Stomach (tissue), 9 donors: ENCODE results near the gene SLC6A20. TPM values are rescaled to one million over a fixed set of nuclear protein-coding genes. Genes with fewer than 3 reads are reported as not detected.

ENCODE experiments used
- DNase-seq, 2 donors: peaks; one replicate each; pipeline versions ENCODE4 v3.0.0 to v3.0.0-alpha.2; 2013 to 2019
- H3K27ac ChIP-seq, 5 donors: fragments of 200-600 bp in 4 of 5; sonication (generic) in 4 of 5; one replicate each; pipeline ENCODE4 v1.5.1; 2013 to 2019; ENCODE audit warnings: mild to moderate bottlenecking in 1 of 5, moderate library complexity in 1 of 5
- H3K27me3 ChIP-seq, 3 donors: fragments of 200-600 bp; sonication (generic); one replicate each; pipeline ENCODE4 v1.5.1; 2017 to 2019; ENCODE audit warnings: mixed run types in 1 of 3
- H3K36me3 ChIP-seq, 4 donors: fragments of 200-600 bp; sonication (generic); 1 replicate in 3 of 4; 2 replicates in 1 of 4; pipeline ENCODE4 v1.5.1; 2016 to 2019
- H3K4me1 ChIP-seq, 4 donors: fragments of 200-600 bp; sonication (generic); one replicate each; pipeline ENCODE4 v1.5.1; 2016 to 2019
- H3K4me3 ChIP-seq, 4 donors: fragments of 200-600 bp; sonication (generic) in 3 of 4; one replicate each; pipeline ENCODE4 v1.5.1; 2016 to 2019; ENCODE audit warnings: mild to moderate bottlenecking in 1 of 4
- H3K9me3 ChIP-seq, 4 donors: fragments of 200-600 bp; sonication (generic); one replicate each; pipeline ENCODE4 v1.5.1; 2016 to 2019
- EP300 ChIP-seq: sonication (generic); formaldehyde crosslinking; IDR thresholded peaks from one replicate; pipeline ENCODE4 v1.6.1; 2017; ENCODE audit warnings: antibody characterized with exemption
- POLR2A ChIP-seq, 4 donors: fragments of 450-650 bp; IDR thresholded peaks; one replicate each; pipeline ENCODE4 v1.6.1; 2016; ENCODE audit warnings: antibody characterized with exemption in 4 of 4, control low read depth in 2 of 4, mild to moderate bottlenecking in 1 of 4, moderate library complexity in 1 of 4
- POLR2AphosphoS5 ChIP-seq, 3 donors: sonication (generic); formaldehyde crosslinking; IDR thresholded peaks; one replicate each; pipeline ENCODE4 v1.6.1; 2016; ENCODE audit warnings: antibody characterized with exemption in 3 of 3
- WGBS, 5 donors: extraction: QIAGEN DNeasy Blood & Tissue Kit in 3 of 5; methylation state at CpG; one replicate each; pipeline versions ENCODE4 v1.1.5 to v1.1.7; 2013 to 2018; 5-methylcytosine and 5-hydroxymethylcytosine counted together
- intact Hi-C: fragments of 100-400 bp; cut with DNase I; formaldehyde crosslinking; loops from one replicate; pipeline ENCODE4 v1.15.1; 2023; ENCODE audit warnings: low total_unique reads
- polyA plus RNA-seq, 3 donors: library from polyadenylated mRNA; stranded (reverse); fragments of 200-250 nt; gene quantifications; one replicate each; pipeline ENCODE4 v1.2.3, GENCODE V29; 2013
- total RNA-seq, 5 donors: library from RNA; depleted of rRNA; stranded (reverse); fragments of >200 nt; gene quantifications; one replicate each; pipeline versions ENCODE4 v1.1.0 to v1.2.3, GENCODE V29; 2014 to 2016
- TF ChIP-seq, protein P1 (sequence below), 7 experiments: fragments of 450-650 bp in 4 of 7; fragments of 200-600 bp in 3 of 7; sonication (generic) in 3 of 7; IDR thresholded peaks; one replicate each; pipeline ENCODE4 v1.5.1; 2016 to 2019; ENCODE audit warnings: antibody characterized with exemption in 7 of 7, control low read depth in 2 of 7, mild to moderate bottlenecking in 1 of 7
- donor health status: healthy with polysubstance abuse.
- donor health status: Bipolar disorder and iron deficiency.
- donor health status: healthy.

Gene SLC6A20
- total and polyA plus RNA-seq, 8 donors = 0.10 to 2.6 (median 0.58) TPM; not detected in 3

DNA sequence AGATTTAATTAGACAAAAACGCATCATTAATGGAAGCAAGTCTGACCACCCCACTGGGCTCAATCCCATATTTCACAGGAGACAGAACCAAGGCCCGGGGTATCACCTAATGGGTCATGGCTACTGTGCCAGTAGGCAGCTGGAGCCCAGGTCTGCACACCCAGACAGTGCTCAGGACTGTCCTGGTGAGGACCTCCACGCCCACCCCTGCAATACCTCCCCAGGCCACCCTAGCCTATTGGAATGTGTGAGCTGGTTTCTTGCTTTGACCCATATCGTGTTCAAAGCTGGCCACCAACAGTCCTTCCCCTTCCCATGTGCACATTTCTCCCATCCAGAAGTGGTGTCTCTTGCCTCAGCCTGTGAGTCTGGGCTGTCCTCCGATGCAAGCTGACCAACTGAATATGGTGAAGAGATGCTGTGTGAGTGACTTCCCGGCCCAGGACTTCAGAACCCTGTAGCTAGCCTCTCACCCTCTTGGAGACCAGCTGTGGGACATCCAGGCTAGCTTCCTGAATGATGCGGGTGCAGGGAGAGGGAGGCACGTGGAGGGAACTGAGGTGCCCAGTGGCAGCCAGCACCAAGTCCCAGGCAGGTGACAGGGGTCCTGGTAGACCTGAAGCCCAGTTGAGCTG, 19.1 kb downstream of the SLC6A20 start:
- H3K9me3 ChIP-seq = no peaks in the 10 kb centered on the region
- 90 to 92% (median 91%) methylated on average over 7 to 8 of the region's 8 CpGs for WGBS, 5 donors
- DNase-seq = peak in 1 of 2 donors; percentile 7
- no peak for TF ChIP-seq POLR2AphosphoS5 (IDR thresholded peaks at IDR 0.05)
- no peak for TF ChIP-seq POLR2A (IDR thresholded peaks at IDR 0.05)
- no peak for TF ChIP-seq EP300
- TF ChIP-seq, protein P1, sequence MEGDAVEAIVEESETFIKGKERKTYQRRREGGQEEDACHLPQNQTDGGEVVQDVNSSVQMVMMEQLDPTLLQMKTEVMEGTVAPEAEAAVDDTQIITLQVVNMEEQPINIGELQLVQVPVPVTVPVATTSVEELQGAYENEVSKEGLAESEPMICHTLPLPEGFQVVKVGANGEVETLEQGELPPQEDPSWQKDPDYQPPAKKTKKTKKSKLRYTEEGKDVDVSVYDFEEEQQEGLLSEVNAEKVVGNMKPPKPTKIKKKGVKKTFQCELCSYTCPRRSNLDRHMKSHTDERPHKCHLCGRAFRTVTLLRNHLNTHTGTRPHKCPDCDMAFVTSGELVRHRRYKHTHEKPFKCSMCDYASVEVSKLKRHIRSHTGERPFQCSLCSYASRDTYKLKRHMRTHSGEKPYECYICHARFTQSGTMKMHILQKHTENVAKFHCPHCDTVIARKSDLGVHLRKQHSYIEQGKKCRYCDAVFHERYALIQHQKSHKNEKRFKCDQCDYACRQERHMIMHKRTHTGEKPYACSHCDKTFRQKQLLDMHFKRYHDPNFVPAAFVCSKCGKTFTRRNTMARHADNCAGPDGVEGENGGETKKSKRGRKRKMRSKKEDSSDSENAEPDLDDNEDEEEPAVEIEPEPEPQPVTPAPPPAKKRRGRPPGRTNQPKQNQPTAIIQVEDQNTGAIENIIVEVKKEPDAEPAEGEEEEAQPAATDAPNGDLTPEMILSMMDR (IDR thresholded peaks at IDR 0.05) = no peak
- H3K4me1 ChIP-seq = peaks cover 0 to 10% (median 4%) of the 10 kb centered on the region in 4 donors
- intact Hi-C loops = no loop called here
- H3K36me3 ChIP-seq = no peaks in the 10 kb centered on the region
- H3K4me3 ChIP-seq = no peak overlapping the region
- H3K27me3 ChIP-seq = peaks cover 0 to 7% (median 0%) of the 10 kb centered on the region in 3 donors
- no peak overlapping the region for H3K27ac ChIP-seq

DNA sequence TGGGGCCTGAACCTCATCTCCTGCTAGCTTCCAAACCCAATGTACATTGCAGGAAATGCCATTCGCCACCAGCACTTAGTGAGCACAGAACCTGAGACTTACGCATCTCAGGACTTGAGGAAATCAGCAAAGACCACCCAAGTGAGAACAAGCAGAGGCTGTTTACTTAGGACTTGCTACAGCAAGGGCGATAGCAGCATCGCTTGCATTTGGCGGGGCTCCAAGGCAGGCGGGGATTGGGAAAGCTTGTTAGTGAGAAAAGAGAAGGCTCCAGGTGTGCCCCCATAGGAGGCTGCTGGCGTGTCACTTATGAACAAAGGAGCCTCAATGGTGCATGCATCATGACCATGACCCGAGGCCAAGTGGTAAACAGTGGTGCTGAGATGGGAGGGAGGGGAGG, 19.7 kb downstream of the SLC6A20 start:
- no peaks in the 10 kb centered on the region for H3K9me3 ChIP-seq

DNA sequence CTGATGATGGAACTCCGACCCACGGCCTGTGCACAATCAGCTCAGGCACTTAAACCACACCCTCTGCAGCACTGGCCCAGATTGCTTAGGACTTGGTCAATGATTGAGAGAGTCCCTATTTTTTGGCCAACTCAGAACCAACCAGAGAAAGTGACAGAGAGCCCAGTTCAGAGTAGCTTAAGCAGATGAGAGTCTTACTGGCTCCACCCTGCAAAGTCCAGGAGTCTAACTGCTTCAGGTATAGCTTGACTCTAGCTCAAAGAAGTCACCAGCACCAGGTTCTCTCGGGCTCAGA, 20.1 kb downstream of the SLC6A20 start:
- Histone ChIP-seq H3K4me1 (peaks cover 0 to 10% (median 4%) of the 10 kb centered on the region in 4 donors), H3K4me3 (no peak overlapping the region), H3K9me3 (no peaks in the 10 kb centered on the region), H3K36me3 (no peaks in the 10 kb centered on the region), H3K27ac (no peak overlapping the region), H3K27me3 (peaks cover 0 to 7% (median 0%) of the 10 kb centered on the region in 3 donors)
- WGBS, 5 donors = 32 to 43% (median 32%) methylated on average over 3 of the region's 3 CpGs
- intact Hi-C loops = no loop called here
- TF ChIP-seq, protein P1 (IDR thresholded peaks at IDR 0.05) = no peak
- TF ChIP-seq EP300 (no peak), POLR2AphosphoS5 (IDR thresholded peaks at IDR 0.05) (no peak), POLR2A (IDR thresholded peaks at IDR 0.05) (no peak)
- peak in 1 of 2 donors; percentile 14 for DNase-seq

More for the DNA sequence above, 19.7 kb downstream of the SLC6A20 start:
- H3K4me3 ChIP-seq = no peak overlapping the region
- H3K27ac ChIP-seq = no peak overlapping the region
- 30 to 43% (median 34%) methylated on average over 8 of the region's 8 CpGs for WGBS, 5 donors
- H3K36me3 ChIP-seq = no peaks in the 10 kb centered on the region
- peaks cover 0 to 7% (median 0%) of the 10 kb centered on the region in 3 donors for H3K27me3 ChIP-seq
- DNase-seq = peak; percentile 39 to 71
- H3K4me1 ChIP-seq = peaks cover 0 to 10% (median 4%) of the 10 kb centered on the region in 4 donors
- intact Hi-C loops = no loop called here
- TF ChIP-seq, protein P1 (IDR thresholded peaks at IDR 0.05) = no peak

DNA sequence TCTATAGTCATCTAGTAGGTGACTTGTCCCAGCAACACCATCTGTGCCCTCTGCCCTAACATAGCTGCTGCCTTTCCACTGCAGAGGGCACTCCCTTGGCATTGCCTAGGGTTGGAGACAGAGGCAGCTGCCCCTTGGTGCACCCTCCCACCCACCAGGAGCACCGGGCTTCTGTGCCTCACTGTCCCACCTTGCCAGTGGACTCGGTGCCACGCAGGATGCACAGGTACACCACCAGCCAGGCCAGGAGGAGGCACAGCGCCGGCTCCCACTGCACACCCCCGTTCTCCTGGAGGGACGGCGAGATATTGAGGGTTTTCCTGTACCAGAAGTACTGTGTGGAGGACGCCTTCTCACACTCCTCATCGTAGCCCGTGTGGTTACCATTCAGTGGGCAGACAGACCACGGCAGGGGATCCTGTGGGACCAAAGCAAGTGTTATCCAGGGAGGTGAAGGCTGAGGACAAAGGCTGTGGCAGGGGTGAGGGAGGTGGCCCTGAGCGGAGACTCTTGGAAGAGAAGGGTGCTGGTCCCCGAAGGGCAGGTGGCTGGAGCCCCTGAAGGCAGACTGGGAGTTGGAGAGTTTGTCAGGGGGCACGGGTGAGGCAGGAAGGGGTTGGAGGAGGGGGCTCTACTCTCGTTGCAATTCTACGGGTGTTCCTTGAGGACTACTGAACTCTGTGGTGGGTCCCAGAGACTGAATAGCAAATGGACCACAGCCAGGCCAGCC, 20.6 kb downstream of the SLC6A20 start:
- no peaks in the 10 kb centered on the region for H3K36me3 ChIP-seq
- intact Hi-C loops = no loop called here
- 85 to 91% (median 89%) methylated on average over 17 of the region's 17 CpGs for WGBS, 5 donors
- H3K27me3 ChIP-seq = peaks cover 0 to 7% (median 0%) of the 10 kb centered on the region in 3 donors
- no peaks in the 10 kb centered on the region for H3K9me3 ChIP-seq
- H3K4me1 ChIP-seq = peaks cover 0 to 9% (median 4%) of the 10 kb centered on the region in 4 donors
- H3K4me3 ChIP-seq = no peak overlapping the region
- DNase-seq = peak in 1 of 2 donors; percentile 23
- no peak overlapping the region for H3K27ac ChIP-seq
- no peak for TF ChIP-seq POLR2AphosphoS5 (IDR thresholded peaks at IDR 0.05)
- TF ChIP-seq EP300 = no peak
- TF ChIP-seq, protein P1 (IDR thresholded peaks at IDR 0.05) = no peak
- no peak for TF ChIP-seq POLR2A (IDR thresholded peaks at IDR 0.05)
